ENCODE data around the gene ECT2. TPM values are rescaled to one million over a fixed set of nuclear protein-coding genes. Genes with fewer than 3 reads are reported as not detected.

The ECT2 gene
- total and polyA plus RNA-seq, 2 of the 8 experiments (the other 6 are each of a cell fraction or from before 2014, with no cell fraction given) = 19.5 to 88.7 TPM

DNA sequence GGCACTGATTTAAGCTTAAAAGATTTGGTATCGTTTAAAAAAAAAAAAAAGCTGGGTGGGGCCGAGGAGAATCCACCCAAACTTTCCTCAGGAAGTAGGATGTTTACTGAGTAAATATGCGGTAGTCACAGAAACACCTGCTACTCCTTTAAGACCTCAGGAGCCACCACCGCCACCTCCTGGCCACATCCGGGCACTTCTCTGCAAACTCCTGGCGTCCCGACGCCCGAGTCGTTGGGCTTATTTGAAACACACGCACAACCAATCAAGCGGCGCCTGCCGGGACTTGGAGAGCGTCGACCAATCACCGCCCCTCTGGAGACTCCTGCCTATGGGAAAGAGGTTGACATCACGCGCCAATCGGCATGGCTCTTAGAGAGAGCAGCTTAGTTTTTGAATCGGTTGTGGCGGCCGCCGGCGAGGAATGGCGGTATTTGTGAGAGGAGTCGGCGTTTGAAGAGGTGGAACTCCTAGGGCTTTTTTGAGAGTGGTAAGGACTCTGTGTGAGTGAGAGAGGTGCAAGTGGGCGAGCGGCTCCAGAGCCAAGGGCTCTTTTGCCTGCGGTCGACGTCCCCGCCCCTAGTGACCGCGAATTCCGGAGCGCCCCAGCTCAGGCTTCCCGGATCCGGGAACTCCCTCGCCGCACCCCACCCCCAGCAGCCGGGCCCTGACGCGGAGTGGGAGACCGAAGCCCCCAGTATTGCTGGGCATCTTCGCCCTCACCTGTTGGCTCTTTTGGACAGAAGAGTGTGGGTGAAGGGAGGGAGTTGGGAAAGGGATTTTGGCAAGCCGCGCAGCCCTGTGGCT, at the start of gene ECT2 (continued):
- TF ChIP-seq RFX5 (IDR thresholded peaks at IDR 0.05; ENCODE audit: borderline replicate concordance, low read depth, low read length) (no peak), PHF8 (conservative IDR thresholded peaks at IDR 0.05; ENCODE audit: low read depth, low read length) (peak; percentile 94), CBX8 (IDR thresholded peaks at IDR 0.05; ENCODE audit: borderline replicate concordance, low read depth, low read length) (no peak), CHD1 (IDR thresholded peaks at IDR 0.05; ENCODE audit: low read depth, low read length) (no peak), EP300 (IDR thresholded peaks at IDR 0.05; ENCODE audit: borderline replicate concordance in 1 of 2, low read depth in 2 of 2, low read length in 2 of 2) (peak; percentile 4 to 32; a peak in 1 of 3 replicates), POLR2AphosphoS5 (IDR thresholded peaks at IDR 0.05; ENCODE audit: low read depth, low read length) (peak; percentile 87), POU5F1 (IDR thresholded peaks at IDR 0.05; ENCODE audit: low read depth, low read length) (no peak), TAF7 (optimal IDR thresholded peaks at IDR 0.05; ENCODE audit: borderline replicate concordance, low read depth, low read length) (peak; percentile 69), RAD21 (IDR thresholded peaks at IDR 0.05 in 1 of 2, conservative IDR thresholded peaks at IDR 0.05 in 1 of 2; ENCODE audit: low read depth in 2 of 2, low read length in 2 of 2) (peak; percentile 53 to 61), ASH2L (IDR thresholded peaks at IDR 0.05; ENCODE audit: low read length) (peak; percentile 98), NANOG (IDR thresholded peaks at IDR 0.05; ENCODE audit: insufficient read depth, low read depth, low read length, poor library complexity, severe bottlenecking) (no peak), NRF1 (IDR thresholded peaks at IDR 0.05; ENCODE audit: low read depth, low read length) (no peak)
- TF ChIP-seq, protein P1, sequence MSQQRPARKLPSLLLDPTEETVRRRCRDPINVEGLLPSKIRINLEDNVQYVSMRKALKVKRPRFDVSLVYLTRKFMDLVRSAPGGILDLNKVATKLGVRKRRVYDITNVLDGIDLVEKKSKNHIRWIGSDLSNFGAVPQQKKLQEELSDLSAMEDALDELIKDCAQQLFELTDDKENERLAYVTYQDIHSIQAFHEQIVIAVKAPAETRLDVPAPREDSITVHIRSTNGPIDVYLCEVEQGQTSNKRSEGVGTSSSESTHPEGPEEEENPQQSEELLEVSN (IDR thresholded peaks at IDR 0.05) = no peak
